NCI-H1105 (cell line): ENCODE measurements around the gene ZDHHC4.
"Not testable (repeated sequence)": the region's sequence is repeated elsewhere in the genome, so short reads cannot be mapped to it uniquely, and the experiment has no call there.

Experiments used
- DNase-seq: peaks from one replicate; lab custom pipeline; 2025; lab: John Stamatoyannopoulos, UW

ZDHHC4 gene

GRCh38 chr7:6562106-6562505 is 15.1 kb upstream of the ZDHHC4 start:
- DNase-seq: no peak

GRCh38 chr7:6563936-6564770 is 13.1 kb upstream of the ZDHHC4 start:
- no peak for DNase-seq

- DNase-seq: no peak
These were observed 11.6 kb upstream of the ZDHHC4 start for GRCh38 chr7:6565655-6566054.

GRCh38 chr7:6567886-6568285 is 9.4 kb upstream of the ZDHHC4 start:
- DNase-seq: no peak

- no peak for DNase-seq
These were observed 6.0 kb upstream of the ZDHHC4 start for GRCh38 chr7:6571160-6571779.

GRCh38 chr7:6575281-6576023 is 1.8 kb upstream of the ZDHHC4 start:
- DNase-seq: no peak

- no peak for DNase-seq
These were observed 1.0 kb upstream of the ZDHHC4 start for GRCh38 chr7:6576024-6576866.

GRCh38 chr7:6576867-6577368 is 336 bp upstream of the ZDHHC4 start:
- DNase-seq: not testable (repeated sequence)

GRCh38 chr7:6578114-6579084 is 1.1 kb downstream of the ZDHHC4 start:
- DNase-seq: no peak

GRCh38 chr7:6579446-6579845 is 2.2 kb downstream of the ZDHHC4 start:
- no peak for DNase-seq

GRCh38 chr7:6585746-6586432 is 8.6 kb downstream of the ZDHHC4 start:
- not testable (repeated sequence) for DNase-seq

- no peak for DNase-seq
These were observed 11.3 kb downstream of the ZDHHC4 start for GRCh38 chr7:6588566-6588965.

- no peak for DNase-seq
These were observed 12.0 kb downstream of the ZDHHC4 start for GRCh38 chr7:6589151-6589828.

GRCh38 chr7:6589829-6590644 is 12.8 kb downstream of the ZDHHC4 start, which contains the start of gene INTS15:
Gene INTS15, plus strand, starts transcription at chr7:6590021. Its CDS starts 263 bp downstream, at chr7:6590284.
- peak; percentile 79 for DNase-seq

- no peak for DNase-seq
These were observed 13.4 kb downstream of the ZDHHC4 start for GRCh38 chr7:6590645-6591110.

- no peak for DNase-seq
These were observed 22.8 kb downstream of the ZDHHC4 start for GRCh38 chr7:6600093-6600492.

GRCh38 chr7:6604458-6604857 is 27.2 kb downstream of the ZDHHC4 start:
- DNase-seq: no peak
